Measurements from ENCODE around the gene EXT2. TPM values are rescaled to one million over a fixed set of nuclear protein-coding genes. Genes with fewer than 3 reads are reported as not detected.

EXT2 gene
- total RNA-seq, 1 experiment from 2014 or later = 39.1 TPM

GRCh38 chr11:44128729-44129128 lies 33.3 kb downstream of the EXT2 start (continued):
- no peak for TF ChIP-seq FOXP4 (CRISPR knock-in tag; IDR thresholded peaks at IDR 0.05)

- Mint-ChIP-seq H3K9me3 (no peaks in the 10 kb centered on the region), H3K36me3 (peaks cover 11% of the 10 kb centered on the region), H3K4me1 (0 out of 2 replicates have a peak, but pooled peaks cover 2% of the 10 kb centered on the region), H3K27me3 (ENCODE audit: low read depth) (no peaks in the 10 kb centered on the region), H3K27ac (no peak overlapping the region), H3K4me3 (no peak overlapping the region)
- TF ChIP-seq ATF6 (CRISPR knock-in tag; IDR thresholded peaks at IDR 0.05) (no peak), FOXJ3 (CRISPR knock-in tag; IDR thresholded peaks at IDR 0.05; ENCODE audit: borderline replicate concordance) (no peak), MXD4 (CRISPR knock-in tag; IDR thresholded peaks at IDR 0.05; ENCODE audit: borderline replicate concordance) (no peak)
- no peak for ATAC-seq
- no peak for DNase-seq (ENCODE audit: low spot score)
- CTCF ChIA-PET = interaction anchor here (0.9 to 1.2 kb wide), 2 partner anchors 35 to 127 kb away, joined by 3 to 6 read pairs; partner anchors contain the start of gene EXT2
- POLR2A ChIA-PET = no interaction called here
These were observed 35.3 kb downstream of the EXT2 start for GRCh38 chr11:44130751-44131150.

GRCh38 chr11:44133335-44133946 lies 38.0 kb downstream of the EXT2 start:
- ChIA-PET POLR2A (no interaction called here), CTCF (interaction anchor here (0.5 to 3.2 kb wide), 34 partner anchors 11 to 778 kb away, joined by 3 to 28 read pairs (median 4); no protein-coding TSS in a partner anchor)
- peak; percentile 39 for TF ChIP-seq CTCF (IDR thresholded peaks at IDR 0.05)
- no peak for TF ChIP-seq MXD4 (CRISPR knock-in tag; IDR thresholded peaks at IDR 0.05; ENCODE audit: borderline replicate concordance)
- no peak for TF ChIP-seq RELA (CRISPR knock-in tag; IDR thresholded peaks at IDR 0.05; ENCODE audit: borderline replicate concordance)
- TF ChIP-seq ATF2 (CRISPR knock-in tag; IDR thresholded peaks at IDR 0.05; ENCODE audit: borderline replicate concordance, low read depth) = no peak
- no peak for TF ChIP-seq RORB (CRISPR knock-in tag; IDR thresholded peaks at IDR 0.05)
- Mint-ChIP-seq H3K27ac (no peak overlapping the region), H3K36me3 (0 out of 2 replicates have a peak, but pooled peaks cover 2% of the 10 kb centered on the region), H3K4me3 (no peak overlapping the region), H3K27me3 (ENCODE audit: low read depth) (no peaks in the 10 kb centered on the region), H3K4me1 (0 out of 2 replicates have a peak, but pooled peaks cover 2% of the 10 kb centered on the region), H3K9me3 (no peaks in the 10 kb centered on the region)
- ATAC-seq (peak; percentile 65), DNase-seq (ENCODE audit: low spot score) (no peak)

- Mint-ChIP-seq H3K4me1 (peaks cover 4% of the 10 kb centered on the region), H3K4me3 (no peak overlapping the region), H3K27me3 (ENCODE audit: low read depth) (no peaks in the 10 kb centered on the region), H3K36me3 (0 out of 2 replicates have a peak, but pooled peaks cover 2% of the 10 kb centered on the region), H3K9me3 (no peaks in the 10 kb centered on the region), H3K27ac (no peak overlapping the region)
- ChIA-PET CTCF (interaction anchor here (1.1 to 3.2 kb wide), 3 partner anchors 21 to 151 kb away, joined by 3 to 28 read pairs (median 15); no protein-coding TSS in a partner anchor), POLR2A (no interaction called here)
- TF ChIP-seq TEAD1 (CRISPR knock-in tag; IDR thresholded peaks at IDR 0.05) = no peak
- no peak for TF ChIP-seq ARID4B (CRISPR knock-in tag; IDR thresholded peaks at IDR 0.05; ENCODE audit: borderline replicate concordance)
- DNase-seq (ENCODE audit: low spot score) (no peak), ATAC-seq (no peak)
These were observed 39.1 kb downstream of the EXT2 start for GRCh38 chr11:44134625-44135024.

Data from WTC11 (cell line).